HG03095 (cell line): ENCODE measurements around the gene C20orf202.
"Not testable (repeated sequence)": the region's sequence is repeated elsewhere in the genome, so short reads cannot be mapped to it uniquely, and the experiment has no call there.

Experiments
- ATAC-seq: cut with Tn5 transposase; IDR thresholded peaks from one replicate; pipeline ENCODE4 v1.9.1; 2021; ENCODE audit warnings: moderate library complexity; ENCODE audit not compliant: unreplicated experiment

Gene C20orf202

GRCh38 chr20:1242530-1242929, 39.3 kb downstream of the C20orf202 start:
- ATAC-seq, result no peak

DNA sequence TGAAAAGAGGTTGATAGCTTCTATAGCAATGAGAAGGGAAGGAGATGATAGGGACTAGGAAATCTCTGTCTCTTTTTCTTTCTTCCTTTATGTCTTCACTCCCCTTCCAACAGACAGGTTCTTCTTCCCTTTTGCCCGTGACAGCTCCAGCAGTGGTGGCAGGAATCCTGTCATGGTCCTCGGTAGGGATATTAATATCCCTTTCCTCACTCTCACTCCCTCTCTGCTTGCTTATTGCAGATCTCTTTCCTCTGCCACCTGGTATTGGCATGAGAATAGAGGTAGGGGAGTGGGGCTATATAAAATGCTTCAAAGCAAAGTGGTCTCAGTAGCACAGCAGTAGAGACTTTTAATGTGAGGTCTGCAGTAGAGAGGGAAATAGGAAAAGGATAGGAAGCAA, 42.3 kb downstream of the C20orf202 start:
- no peak for ATAC-seq

DNA sequence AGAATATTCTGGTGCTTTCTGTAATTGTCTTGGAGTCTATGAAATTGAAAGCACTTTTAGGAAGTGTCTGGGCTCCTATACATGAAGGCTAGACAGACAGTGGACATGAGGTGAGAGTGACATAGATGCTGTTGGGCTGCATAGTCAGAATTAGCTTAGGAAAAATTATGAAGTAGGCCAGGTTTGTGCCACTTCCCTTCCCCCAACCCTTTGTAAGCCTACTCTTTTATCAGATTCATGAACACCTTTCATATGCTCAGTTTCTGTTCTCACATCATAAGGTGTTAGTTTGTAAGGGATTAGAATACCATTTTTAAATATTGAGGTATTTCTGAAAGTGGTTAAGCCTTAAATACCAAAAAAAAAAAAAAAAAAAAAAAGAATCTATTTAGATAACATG, 44.4 kb downstream of the C20orf202 start:
- ATAC-seq, result no peak

DNA sequence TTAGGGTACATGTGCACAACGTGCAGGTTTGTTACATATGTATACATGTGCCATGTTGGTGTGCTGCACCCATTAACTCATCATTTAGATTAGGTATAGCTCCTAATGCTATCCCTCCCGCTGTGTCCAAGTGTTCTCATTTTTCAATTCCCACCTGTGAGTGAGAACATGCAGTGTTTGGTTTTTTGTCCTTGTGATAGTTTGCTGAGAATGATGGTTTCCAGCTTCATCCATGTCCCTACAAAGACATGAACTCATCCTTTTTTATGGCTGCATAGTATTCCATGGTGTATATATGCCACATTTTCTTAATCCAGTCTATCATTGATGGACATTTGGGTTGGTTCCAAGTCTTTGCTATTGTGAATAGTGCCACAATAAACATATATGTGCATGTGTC, 47.0 kb downstream of the C20orf202 start:
- ATAC-seq, result not testable (repeated sequence)

DNA sequence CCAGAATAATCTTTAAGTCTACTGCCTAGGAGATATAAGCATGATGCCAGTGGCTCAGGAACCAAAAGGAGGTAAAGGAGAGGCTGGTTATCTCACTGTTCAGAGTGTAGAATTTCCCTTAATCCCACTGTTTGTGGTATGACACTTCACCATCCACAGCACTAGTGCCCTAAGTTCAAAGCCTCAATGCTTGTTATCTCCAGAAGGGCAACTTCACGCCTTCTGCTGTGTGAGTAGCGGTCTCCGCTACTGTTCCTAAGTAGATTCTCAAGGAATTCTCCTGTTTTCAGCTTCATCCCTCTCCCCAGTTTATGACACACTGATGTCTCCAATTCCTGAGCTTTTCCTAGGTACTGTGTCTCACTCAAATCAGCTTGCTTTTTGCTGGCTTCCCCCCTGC, 49.2 kb downstream of the C20orf202 start:
- no peak for ATAC-seq

- no peak for ATAC-seq
Measured at GRCh38 chr20:1254254-1254653, 51.0 kb downstream of the C20orf202 start.

GRCh38 chr20:1255675-1256074, 52.4 kb downstream of the C20orf202 start:
- ATAC-seq, result no peak
